Skeletal muscle tissue (tissue), 4 donors: ENCODE measurements around the gene CNTNAP2. TPM values are rescaled to one million over a fixed set of nuclear protein-coding genes. Genes with fewer than 3 reads are reported as not detected.

Experiments used
- H3K27ac ChIP-seq: one replicate; pipeline ENCODE4 v1.7.0; 2013; ENCODE audit warnings: mild to moderate bottlenecking, low read depth, low read length, inconsistent platforms
- H3K27me3 ChIP-seq, 3 donors: one replicate each; pipeline ENCODE4 v1.7.0; 2013; ENCODE audit warnings: low read length in 3 of 3; ENCODE audit not compliant: control insufficient read depth in 3 of 3, insufficient read depth in 3 of 3
- H3K36me3 ChIP-seq, 3 donors: one replicate each; pipeline ENCODE4 v1.7.0; 2013; ENCODE audit warnings: low read length in 3 of 3; ENCODE audit not compliant: control insufficient read depth in 3 of 3, insufficient read depth in 3 of 3
- H3K4me1 ChIP-seq, 3 donors: one replicate each; pipeline ENCODE4 v1.7.0; 2013; ENCODE audit warnings: low read length in 3 of 3, mild to moderate bottlenecking in 3 of 3; ENCODE audit not compliant: control insufficient read depth in 3 of 3, insufficient read depth in 3 of 3
- H3K4me3 ChIP-seq, 3 donors: one replicate each; pipeline ENCODE4 v1.7.0; 2013; ENCODE audit warnings: low read length in 3 of 3
- H3K9ac ChIP-seq, 3 donors: one replicate each; pipeline ENCODE4 v1.7.0; 2013; ENCODE audit warnings: low read length in 3 of 3, mild to moderate bottlenecking in 3 of 3, moderate library complexity in 2 of 3, low read depth in 1 of 3
- H3K9me3 ChIP-seq, 3 donors: one replicate each; pipeline ENCODE4 v1.7.0; 2013; ENCODE audit warnings: low read length in 3 of 3; ENCODE audit not compliant: control insufficient read depth in 3 of 3
- total RNA-seq: library from RNA; depleted of rRNA; stranded (reverse); fragments of >200 nt; gene quantifications from one replicate; pipeline ENCODE4 v1.2.3, GENCODE V29; 2014
- donor health status: Osteomylitis.

The CNTNAP2 gene
- total RNA-seq, 1 donor from 2014 or later = 14.1 TPM

DNA sequence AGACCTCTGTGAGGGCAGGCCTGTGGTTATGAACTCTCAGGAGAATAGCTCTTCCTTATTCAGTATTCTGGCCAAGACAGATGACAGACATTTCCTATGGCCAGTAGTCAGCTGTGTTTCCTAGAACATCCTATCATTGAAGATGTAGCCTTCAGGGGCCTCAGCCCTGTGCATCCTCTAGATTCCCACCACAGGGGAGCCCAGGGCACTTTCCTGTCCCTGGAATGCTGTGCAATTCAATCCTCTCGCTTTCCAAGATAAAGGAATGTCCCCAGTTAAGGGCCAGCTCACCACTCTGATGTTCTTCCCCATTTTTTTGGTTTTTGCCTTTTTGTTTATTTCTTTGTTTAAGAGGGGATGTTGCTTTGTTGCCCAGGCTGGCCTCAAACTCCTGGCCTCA lies 1895.2 kb downstream of the CNTNAP2 start:
- no peaks in the 10 kb centered on the region for H3K36me3 ChIP-seq
- no peak overlapping the region for H3K9ac ChIP-seq
- H3K9me3 ChIP-seq = no peaks in the 10 kb centered on the region
- H3K27ac ChIP-seq = no peak overlapping the region
- no peak overlapping the region for H3K4me3 ChIP-seq
- no peaks in the 10 kb centered on the region for H3K4me1 ChIP-seq
- H3K27me3 ChIP-seq = no peaks in the 10 kb centered on the region

DNA sequence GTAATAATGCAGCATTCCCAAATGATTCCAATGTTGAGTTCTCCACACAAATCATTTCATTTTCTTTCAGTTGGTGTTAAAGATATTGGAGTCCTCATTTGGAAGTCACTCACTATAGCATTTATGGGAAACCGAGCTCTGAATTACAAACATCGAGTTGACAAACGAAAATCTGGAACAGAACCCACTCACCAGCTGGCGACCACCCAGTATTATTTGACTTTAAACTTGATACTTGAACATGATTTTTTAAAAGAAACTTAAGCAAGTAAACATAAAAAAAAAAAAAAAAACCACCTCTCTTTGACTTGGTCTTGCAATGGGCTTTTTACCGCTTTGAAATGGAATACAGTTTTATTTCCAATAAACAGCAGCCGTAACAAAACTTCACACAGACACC lies 1897.4 kb downstream of the CNTNAP2 start:
- no peaks in the 10 kb centered on the region for H3K36me3 ChIP-seq
- H3K27me3 ChIP-seq = no peaks in the 10 kb centered on the region
- no peaks in the 10 kb centered on the region for H3K4me1 ChIP-seq
- H3K27ac ChIP-seq = no peak overlapping the region
- no peak overlapping the region for H3K9ac ChIP-seq
- H3K4me3 ChIP-seq = no peak overlapping the region
- no peaks in the 10 kb centered on the region for H3K9me3 ChIP-seq

DNA sequence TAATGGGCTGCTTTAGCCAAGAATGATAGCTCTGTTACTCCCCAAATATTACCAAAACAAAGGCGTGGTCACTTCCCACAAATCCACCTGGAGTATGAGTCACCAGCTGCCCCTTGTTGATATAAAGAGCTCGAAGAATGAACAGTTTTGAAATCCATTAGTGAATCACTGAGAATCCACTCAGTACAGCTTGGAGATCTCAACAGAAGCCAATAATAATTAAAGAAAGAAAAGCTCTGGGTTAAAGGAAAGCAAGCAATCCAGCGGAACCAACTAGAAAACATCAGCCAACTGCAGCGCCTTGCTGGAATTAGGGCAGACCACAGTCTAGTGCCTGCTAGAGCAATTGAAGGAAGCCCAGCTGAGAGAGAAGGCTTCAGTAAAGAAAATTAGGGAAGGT lies 1897.9 kb downstream of the CNTNAP2 start:
- no peaks in the 10 kb centered on the region for H3K4me1 ChIP-seq
- no peaks in the 10 kb centered on the region for H3K9me3 ChIP-seq
- no peaks in the 10 kb centered on the region for H3K27me3 ChIP-seq
- no peak overlapping the region for H3K9ac ChIP-seq
- H3K27ac ChIP-seq = no peak overlapping the region
- no peaks in the 10 kb centered on the region for H3K36me3 ChIP-seq
- no peak overlapping the region for H3K4me3 ChIP-seq

DNA sequence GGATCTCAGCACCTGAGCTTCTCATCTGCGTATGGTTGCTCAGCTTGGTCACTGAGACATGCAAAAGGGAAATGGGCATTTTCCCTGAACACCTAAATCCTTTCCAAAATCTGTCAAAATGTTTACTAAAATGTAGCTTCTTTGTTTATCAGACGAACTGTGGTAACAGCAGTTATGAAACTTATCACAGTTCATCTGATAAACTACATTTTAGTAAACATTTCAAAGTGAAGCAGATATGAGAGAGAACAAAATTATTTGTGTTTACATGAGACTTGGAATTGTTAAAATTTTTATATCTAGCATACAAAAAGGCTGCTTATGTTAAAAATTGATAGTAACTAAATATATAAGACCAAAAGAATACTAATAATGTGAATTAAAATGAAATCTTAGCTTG lies 1900.5 kb downstream of the CNTNAP2 start:
- Histone ChIP-seq H3K27ac (no peak overlapping the region), H3K36me3 (no peaks in the 10 kb centered on the region), H3K27me3 (no peaks in the 10 kb centered on the region), H3K4me3 (no peak overlapping the region), H3K9ac (no peak overlapping the region), H3K4me1 (no peaks in the 10 kb centered on the region), H3K9me3 (no peaks in the 10 kb centered on the region)

DNA sequence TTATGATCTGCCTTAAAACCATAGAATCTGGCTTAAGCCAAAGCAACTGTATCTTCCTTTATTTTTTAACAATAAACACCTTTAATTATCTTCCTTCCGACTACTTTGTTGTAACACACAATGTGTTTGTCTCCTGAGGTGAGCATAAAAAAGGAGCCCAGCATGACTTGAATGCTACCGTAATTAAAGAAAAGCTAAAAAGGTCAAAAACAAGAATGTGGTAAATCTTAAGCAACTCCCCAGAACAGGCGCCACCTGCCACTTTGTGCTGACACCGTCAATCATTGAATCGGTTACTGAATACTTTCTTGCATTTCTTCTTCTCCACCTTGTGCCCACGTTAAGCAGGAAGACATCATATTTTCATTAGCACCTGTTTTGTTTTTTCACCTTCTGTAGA lies 1904.1 kb downstream of the CNTNAP2 start:
- Histone ChIP-seq H3K36me3 (no peaks in the 10 kb centered on the region), H3K9ac (no peak overlapping the region), H3K9me3 (no peaks in the 10 kb centered on the region), H3K4me1 (no peaks in the 10 kb centered on the region), H3K4me3 (no peak overlapping the region), H3K27ac (no peak overlapping the region), H3K27me3 (no peaks in the 10 kb centered on the region)

DNA sequence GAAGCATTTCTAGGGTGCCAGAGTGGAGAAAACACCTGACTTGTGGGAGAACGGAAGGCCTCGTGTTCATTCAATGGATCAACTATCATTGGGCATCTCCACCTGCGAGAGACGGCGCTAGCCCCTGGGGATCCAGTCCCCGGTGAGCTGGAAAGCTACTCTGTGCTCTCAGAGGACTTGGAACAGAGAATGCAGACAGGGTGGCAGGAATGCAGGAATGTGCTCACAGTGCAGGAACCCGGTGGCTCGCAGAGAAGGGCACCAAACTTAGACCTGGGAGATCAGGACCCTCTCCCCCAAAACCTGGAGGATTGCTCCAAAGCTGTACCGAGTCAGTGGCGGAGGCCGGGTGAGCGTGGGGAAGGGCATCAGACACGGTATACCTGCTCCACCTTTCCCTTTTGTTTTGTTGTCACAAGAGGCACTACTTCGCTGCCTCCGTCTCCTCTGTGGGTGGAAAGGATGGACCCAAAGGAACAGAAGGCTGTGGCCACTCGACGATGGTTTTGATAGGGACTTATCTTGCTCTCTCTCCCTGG lies 1905.0 kb downstream of the CNTNAP2 start:
- no peaks in the 10 kb centered on the region for H3K4me1 ChIP-seq
- H3K27ac ChIP-seq = no peak overlapping the region
- H3K9ac ChIP-seq = no peak overlapping the region
- no peaks in the 10 kb centered on the region for H3K36me3 ChIP-seq
- no peaks in the 10 kb centered on the region for H3K9me3 ChIP-seq
- no peak overlapping the region for H3K4me3 ChIP-seq
- no peaks in the 10 kb centered on the region for H3K27me3 ChIP-seq

DNA sequence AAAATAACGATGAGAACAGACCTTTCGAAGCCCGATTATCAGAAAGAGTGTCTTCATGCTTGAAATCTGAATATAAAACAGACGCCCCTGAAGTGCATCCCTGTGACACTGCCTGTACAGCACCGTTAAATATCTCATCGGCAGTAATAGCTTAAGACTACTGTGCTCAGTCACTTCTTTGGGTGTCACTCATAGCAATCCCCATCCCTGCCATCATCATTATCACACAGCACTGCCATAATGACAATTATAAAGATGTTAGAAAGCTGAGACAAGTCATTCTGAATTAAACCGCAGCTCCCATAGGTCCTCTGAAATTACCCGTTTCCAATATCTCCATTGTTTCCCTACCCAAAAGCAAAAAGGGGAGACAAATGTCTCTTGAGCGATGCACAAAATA lies 1906.2 kb downstream of the CNTNAP2 start:
- Histone ChIP-seq H3K9ac (no peak overlapping the region), H3K4me1 (no peaks in the 10 kb centered on the region), H3K36me3 (no peaks in the 10 kb centered on the region), H3K4me3 (no peak overlapping the region), H3K27me3 (no peaks in the 10 kb centered on the region), H3K27ac (no peak overlapping the region), H3K9me3 (no peaks in the 10 kb centered on the region)

DNA sequence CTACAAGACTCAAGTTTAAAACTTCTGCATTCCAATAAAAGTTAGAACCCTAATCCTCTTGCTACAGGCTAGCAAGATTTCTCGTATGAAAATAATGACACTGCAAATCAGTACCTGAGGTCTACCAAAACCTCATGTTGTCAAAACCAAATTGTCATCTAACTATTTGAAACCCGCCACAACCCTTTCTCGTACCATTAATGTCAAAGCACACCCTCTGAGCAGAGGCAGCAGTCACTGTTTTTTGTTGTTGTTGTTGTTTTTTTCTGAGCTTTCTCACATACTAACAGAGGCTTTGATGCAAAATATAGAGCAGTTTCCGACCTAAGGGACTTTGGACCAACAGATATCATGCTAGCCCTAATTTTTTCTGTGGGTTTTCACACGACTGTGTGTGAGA lies 1910.1 kb downstream of the CNTNAP2 start:
- Histone ChIP-seq H3K4me1 (no peaks in the 10 kb centered on the region), H3K9me3 (no peaks in the 10 kb centered on the region), H3K27ac (no peak overlapping the region), H3K4me3 (no peak overlapping the region), H3K36me3 (no peaks in the 10 kb centered on the region), H3K27me3 (no peaks in the 10 kb centered on the region), H3K9ac (no peak overlapping the region)

DNA sequence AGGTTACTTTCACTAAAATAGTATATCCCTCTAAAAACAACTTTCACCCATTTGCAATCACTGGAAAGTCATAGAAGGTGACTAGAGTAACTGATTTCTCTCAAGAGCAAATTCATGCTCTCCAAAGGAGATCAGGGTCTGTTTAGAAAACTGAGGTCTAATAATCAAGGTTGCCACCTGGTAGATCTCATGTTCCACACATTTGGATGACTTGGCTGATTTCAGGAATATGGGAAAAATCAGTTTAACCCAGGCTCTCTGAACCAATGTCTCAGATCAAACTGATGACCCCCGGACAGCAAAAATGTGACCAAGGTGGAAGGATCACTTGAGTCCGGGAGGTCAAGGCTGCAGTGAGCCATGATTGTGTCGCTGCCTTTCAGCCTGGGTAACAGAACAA lies 1911.6 kb downstream of the CNTNAP2 start:
- H3K9me3 ChIP-seq = no peaks in the 10 kb centered on the region
- no peak overlapping the region for H3K27ac ChIP-seq
- no peaks in the 10 kb centered on the region for H3K4me1 ChIP-seq
- no peak overlapping the region for H3K9ac ChIP-seq
- no peaks in the 10 kb centered on the region for H3K27me3 ChIP-seq
- no peak overlapping the region for H3K4me3 ChIP-seq
- H3K36me3 ChIP-seq = no peaks in the 10 kb centered on the region

DNA sequence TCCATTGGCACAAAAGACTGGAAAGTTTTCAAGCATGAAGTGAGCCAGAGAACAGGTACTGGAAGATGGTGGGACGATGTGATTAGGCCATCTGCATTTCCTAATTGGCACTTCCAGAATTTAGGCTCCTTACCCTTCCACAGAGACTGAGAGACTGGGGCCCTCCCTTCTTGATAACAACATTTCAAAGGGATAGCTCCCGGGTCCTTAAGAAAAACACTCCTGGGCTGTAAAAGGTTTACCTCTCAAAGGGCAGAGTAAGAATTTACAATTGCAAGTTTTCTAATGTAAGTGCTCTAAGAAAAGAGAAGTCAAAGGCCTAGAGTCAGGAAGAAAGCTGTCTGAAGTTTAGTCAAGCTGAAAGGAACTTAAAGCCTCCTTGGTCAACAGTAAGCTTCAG lies 1914.4 kb downstream of the CNTNAP2 start:
- Histone ChIP-seq H3K27ac (no peak overlapping the region), H3K9me3 (no peaks in the 10 kb centered on the region), H3K36me3 (no peaks in the 10 kb centered on the region), H3K4me3 (no peak overlapping the region), H3K4me1 (no peaks in the 10 kb centered on the region), H3K9ac (no peak overlapping the region), H3K27me3 (peaks cover 0 to 2% (median 0%) of the 10 kb centered on the region in 3 donors)

DNA sequence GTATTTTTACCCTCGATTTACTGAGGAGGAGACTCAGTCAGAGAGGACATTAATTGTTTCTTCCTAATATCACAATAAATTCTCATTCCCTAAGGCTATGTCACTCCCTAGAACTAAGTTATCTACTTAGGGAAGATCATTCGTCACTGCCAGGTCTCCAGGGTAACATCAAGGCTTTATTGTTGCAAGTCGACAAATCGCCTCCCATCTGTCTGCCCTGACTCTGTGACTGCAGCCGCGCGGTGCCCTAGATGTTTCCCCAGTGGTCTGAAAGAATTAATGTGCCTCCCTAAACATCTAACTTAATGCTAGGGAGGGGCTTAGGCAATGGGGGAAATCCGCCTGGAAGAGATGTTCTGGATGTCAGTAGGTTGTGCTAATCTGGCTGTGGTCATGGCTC lies 1915.2 kb downstream of the CNTNAP2 start:
- no peaks in the 10 kb centered on the region for H3K9me3 ChIP-seq
- no peak overlapping the region for H3K27ac ChIP-seq
- no peak overlapping the region for H3K9ac ChIP-seq
- H3K4me1 ChIP-seq = no peaks in the 10 kb centered on the region
- no peaks in the 10 kb centered on the region for H3K36me3 ChIP-seq
- peaks cover 0 to 2% (median 0%) of the 10 kb centered on the region in 3 donors for H3K27me3 ChIP-seq
- no peak overlapping the region for H3K4me3 ChIP-seq
